Right atrium auricular region (tissue), 2 donors: Measurements from ENCODE around the gene WWOX. TPM values are rescaled to one million over a fixed set of nuclear protein-coding genes. Genes with fewer than 3 reads are reported as not detected.

ENCODE experiments used
- DNase-seq: peaks from one replicate; pipeline ENCODE4 v3.0.0-alpha.2; 2019; ENCODE audit warnings: low spot score
- H3K27ac ChIP-seq, 2 donors: fragments of 200-600 bp; sonication (generic); 1 replicate in 1 of 2; 2 replicates in 1 of 2; pipeline ENCODE4 v1.5.1; 2016 to 2019
- H3K27me3 ChIP-seq, 2 donors: fragments of 200-600 bp; sonication (generic); one replicate each; pipeline versions ENCODE4 v1.5.1 to v1.6.0; 2017 to 2019
- H3K36me3 ChIP-seq: fragments of 200-600 bp; sonication (generic); one replicate; pipeline ENCODE4 v1.5.1; 2016
- H3K4me1 ChIP-seq, 2 donors: fragments of 200-600 bp; sonication (generic); one replicate each; pipeline versions ENCODE4 v1.5.1 to v1.6.0; 2017 to 2019
- H3K4me3 ChIP-seq, 2 donors: fragments of 200-600 bp; sonication (generic); 1 replicate in 1 of 2; 2 replicates in 1 of 2; pipeline ENCODE4 v1.5.1; 2017 to 2019; ENCODE audit warnings: mild to moderate bottlenecking in 1 of 2, moderate library complexity in 1 of 2
- H3K9me3 ChIP-seq, 2 donors: fragments of 200-600 bp; sonication (generic); one replicate each; pipeline ENCODE4 v1.5.1; 2019
- CTCF ChIP-seq, 2 donors: fragments of 200-600 bp; sonication (generic); IDR thresholded peaks; one replicate each; pipeline ENCODE4 v1.5.1; 2019; ENCODE audit warnings: antibody characterized with exemption in 2 of 2
- total RNA-seq, 2 donors: library from RNA; depleted of rRNA; stranded (reverse); fragments of >200 nt; gene quantifications; one replicate each; pipeline ENCODE4 v1.1.0, GENCODE V29; 2016

The WWOX gene
- total RNA-seq, 2 donors from 2014 or later, result 14.8 to 20.8 TPM

GRCh38 chr16:78738557-78738956 lies 639.1 kb downstream of the WWOX start:
- Histone ChIP-seq H3K4me3 (no peak overlapping the region), H3K27me3 (no peaks in the 10 kb centered on the region), H3K4me1 (no peaks in the 10 kb centered on the region), H3K9me3 (no peaks in the 10 kb centered on the region), H3K36me3 (no peaks in the 10 kb centered on the region), H3K27ac (no peak overlapping the region)
- no peak for DNase-seq
- TF ChIP-seq CTCF (IDR thresholded peaks at IDR 0.05), result no peak

GRCh38 chr16:78740269-78740668 lies 640.8 kb downstream of the WWOX start:
- Histone ChIP-seq H3K9me3 (no peaks in the 10 kb centered on the region), H3K4me3 (no peak overlapping the region), H3K27ac (no peak overlapping the region), H3K4me1 (no peaks in the 10 kb centered on the region), H3K36me3 (no peaks in the 10 kb centered on the region), H3K27me3 (no peaks in the 10 kb centered on the region)
- no peak for DNase-seq
- TF ChIP-seq CTCF (IDR thresholded peaks at IDR 0.05), result no peak

GRCh38 chr16:78742501-78743283 lies 643.2 kb downstream of the WWOX start:
- Histone ChIP-seq H3K4me1 (no peaks in the 10 kb centered on the region), H3K4me3 (no peak overlapping the region), H3K9me3 (no peaks in the 10 kb centered on the region), H3K36me3 (no peaks in the 10 kb centered on the region), H3K27me3 (no peaks in the 10 kb centered on the region), H3K27ac (no peak overlapping the region)
- no peak for DNase-seq
- no peak for TF ChIP-seq CTCF (IDR thresholded peaks at IDR 0.05)

GRCh38 chr16:78743556-78743955 lies 644.1 kb downstream of the WWOX start:
- Histone ChIP-seq H3K4me1 (no peaks in the 10 kb centered on the region), H3K9me3 (no peaks in the 10 kb centered on the region), H3K4me3 (no peak overlapping the region), H3K36me3 (no peaks in the 10 kb centered on the region), H3K27ac (no peak overlapping the region), H3K27me3 (no peaks in the 10 kb centered on the region)
- DNase-seq, result no peak
- no peak for TF ChIP-seq CTCF (IDR thresholded peaks at IDR 0.05)

GRCh38 chr16:78744099-78744498 lies 644.6 kb downstream of the WWOX start:
- no peak for TF ChIP-seq CTCF (IDR thresholded peaks at IDR 0.05)
- Histone ChIP-seq H3K27me3 (no peaks in the 10 kb centered on the region), H3K9me3 (no peaks in the 10 kb centered on the region), H3K4me1 (no peaks in the 10 kb centered on the region), H3K27ac (no peak overlapping the region), H3K4me3 (no peak overlapping the region), H3K36me3 (no peaks in the 10 kb centered on the region)
- no peak for DNase-seq

GRCh38 chr16:78744796-78745107 lies 645.3 kb downstream of the WWOX start:
- Histone ChIP-seq H3K27me3 (no peaks in the 10 kb centered on the region), H3K4me3 (no peak overlapping the region), H3K27ac (no peak overlapping the region), H3K36me3 (no peaks in the 10 kb centered on the region), H3K9me3 (no peaks in the 10 kb centered on the region), H3K4me1 (no peaks in the 10 kb centered on the region)
- TF ChIP-seq CTCF (IDR thresholded peaks at IDR 0.05), result no peak
- no peak for DNase-seq
